Tibial artery (tissue), 4 donors: ENCODE data around the gene CTNNBIP1.

Experiments
- DNase-seq, 2 donors: peaks; one replicate each; pipeline ENCODE4 v3.0.0-alpha.2; 2019
- H3K27ac ChIP-seq, 2 donors: fragments of 200-600 bp; sonication (generic) in 1 of 2; 1 replicate in 1 of 2; 2 replicates in 1 of 2; pipeline ENCODE4 v1.5.1; 2018 to 2019; ENCODE audit warnings: mild to moderate bottlenecking in 1 of 2
- H3K27me3 ChIP-seq, 2 donors: fragments of 200-600 bp; sonication (generic) in 1 of 2; one replicate each; pipeline versions ENCODE4 v1.5.1 to v1.6.0; 2016 to 2019
- H3K36me3 ChIP-seq, 3 donors: fragments of 200-600 bp; sonication (generic) in 2 of 3; one replicate each; pipeline ENCODE4 v1.5.1; 2016 to 2019; ENCODE audit warnings: mild to moderate bottlenecking in 2 of 3
- H3K4me1 ChIP-seq, 4 donors: fragments of 200-600 bp; sonication (generic) in 2 of 4; 1 replicate in 3 of 4; 2 replicates in 1 of 4; pipeline ENCODE4 v1.5.1; 2016 to 2019
- H3K4me3 ChIP-seq, 2 donors: fragments of 200-600 bp; sonication (generic) in 1 of 2; 1 replicate in 1 of 2; 2 replicates in 1 of 2; pipeline ENCODE4 v1.5.1; 2018 to 2019; ENCODE audit warnings: mild to moderate bottlenecking in 2 of 2
- H3K9me3 ChIP-seq, 3 donors: fragments of 200-600 bp; sonication (generic) in 1 of 3; one replicate each; pipeline ENCODE4 v1.5.1; 2016 to 2019
- CTCF ChIP-seq, 2 experiments: fragments of 200-600 bp in 1 of 2; fragments of 450-650 bp in 1 of 2; IDR thresholded peaks; one replicate each; pipeline ENCODE4 v1.5.1; 2017 to 2019; ENCODE audit warnings: antibody characterized with exemption in 2 of 2, mild to moderate bottlenecking in 1 of 2, moderate library complexity in 1 of 2
- intact Hi-C: fragments of 100-400 bp; cut with DNase I; formaldehyde crosslinking; loops from one replicate; pipeline ENCODE4 v1.15.0; 2023; ENCODE audit warnings: low total_unique reads

CTNNBIP1 gene

GRCh38 chr1:9892563-9893528 lies 17.2 kb downstream of the CTNNBIP1 start:
- H3K36me3 ChIP-seq: peaks cover 0 to 6% (median 0%) of the 10 kb centered on the region in 3 donors
- intact Hi-C loops: no loop called here
- peak in 1 of 2 donors; percentile 36 for DNase-seq
- H3K4me3 ChIP-seq: no peak overlapping the region
- no peak overlapping the region for H3K27ac ChIP-seq
- peaks cover 0 to 9% (median 3%) of the 10 kb centered on the region in 4 donors for H3K4me1 ChIP-seq
- H3K9me3 ChIP-seq: no peaks in the 10 kb centered on the region
- TF ChIP-seq CTCF (IDR thresholded peaks at IDR 0.05): no peak
- no peaks in the 10 kb centered on the region for H3K27me3 ChIP-seq

GRCh38 chr1:9891207-9891606 lies 18.9 kb downstream of the CTNNBIP1 start:
- DNase-seq: no peak
- intact Hi-C loops: no loop called here
- Histone ChIP-seq H3K4me3 (no peak overlapping the region), H3K4me1 (peaks cover 0 to 9% (median 3%) of the 10 kb centered on the region in 4 donors), H3K27ac (no peak overlapping the region), H3K36me3 (peaks cover 0 to 9% (median 6%) of the 10 kb centered on the region in 3 donors), H3K27me3 (no peaks in the 10 kb centered on the region), H3K9me3 (no peaks in the 10 kb centered on the region)
- no peak for TF ChIP-seq CTCF (IDR thresholded peaks at IDR 0.05)

GRCh38 chr1:9890224-9890731 lies 19.8 kb downstream of the CTNNBIP1 start:
- H3K27ac ChIP-seq: no peak overlapping the region
- peaks cover 0 to 9% (median 3%) of the 10 kb centered on the region in 4 donors for H3K4me1 ChIP-seq
- no peak for DNase-seq

GRCh38 chr1:9889411-9889810 lies 20.7 kb downstream of the CTNNBIP1 start:
- Histone ChIP-seq H3K4me3 (no peak overlapping the region), H3K27me3 (no peaks in the 10 kb centered on the region), H3K9me3 (no peaks in the 10 kb centered on the region), H3K27ac (no peak overlapping the region), H3K4me1 (peaks cover 0 to 9% (median 3%) of the 10 kb centered on the region in 4 donors), H3K36me3 (peaks cover 0 to 12% (median 6%) of the 10 kb centered on the region in 3 donors)
- no peak for TF ChIP-seq CTCF (IDR thresholded peaks at IDR 0.05)
- intact Hi-C loops: no loop called here
- no peak for DNase-seq

More at GRCh38 chr1:9890224-9890731, 19.8 kb downstream of the CTNNBIP1 start:
- no peak for TF ChIP-seq CTCF (IDR thresholded peaks at IDR 0.05)
- Histone ChIP-seq H3K9me3 (no peaks in the 10 kb centered on the region), H3K4me3 (no peak overlapping the region), H3K27me3 (no peaks in the 10 kb centered on the region), H3K36me3 (peaks cover 0 to 12% (median 6%) of the 10 kb centered on the region in 3 donors)
- intact Hi-C loops: no loop called here

- Histone ChIP-seq H3K4me3 (no peak overlapping the region), H3K4me1 (peaks cover 0 to 9% (median 3%) of the 10 kb centered on the region in 4 donors), H3K9me3 (no peaks in the 10 kb centered on the region), H3K27me3 (no peaks in the 10 kb centered on the region), H3K27ac (no peak overlapping the region), H3K36me3 (peaks cover 0 to 12% (median 6%) of the 10 kb centered on the region in 3 donors)
- TF ChIP-seq CTCF (IDR thresholded peaks at IDR 0.05): no peak
- DNase-seq: no peak
- intact Hi-C loops: no loop called here
Measured at GRCh38 chr1:9888886-9889285, 21.2 kb downstream of the CTNNBIP1 start.
